Measurements from ENCODE around the gene MAGEH1.
"Not testable (repeated sequence)": the region's sequence is repeated elsewhere in the genome, so short reads cannot be mapped to it uniquely, and the experiment has no call there.

Gene MAGEH1

GRCh38 chrX:55451990-55452832, at the start of gene MAGEH1:
TSS of gene MAGEH1 (plus strand) at chrX:55452127. CDS start at chrX:55452375, 248 bp downstream.
- in situ Hi-C loops (cut with HindIII; ENCODE audit: low sequenced_read_pairs), result no loop called here

GRCh38 chrX:55427079-55427478, 24.8 kb upstream of the MAGEH1 start:
- in situ Hi-C loops (cut with HindIII; ENCODE audit: low sequenced_read_pairs), result not testable (repeated sequence)

- in situ Hi-C loops (cut with HindIII; ENCODE audit: low sequenced_read_pairs), result not testable (repeated sequence)
Measured at GRCh38 chrX:55443468-55443867, 8.5 kb upstream of the MAGEH1 start.

GRCh38 chrX:55450259-55450658, 1.7 kb upstream of the MAGEH1 start:
- in situ Hi-C loops (cut with HindIII; ENCODE audit: low sequenced_read_pairs), result no loop called here

- in situ Hi-C loops (cut with HindIII; ENCODE audit: low sequenced_read_pairs), result no loop called here
Measured at GRCh38 chrX:55451141-55451540, 786 bp upstream of the MAGEH1 start.

GRCh38 chrX:55451626-55451989, 319 bp upstream of the MAGEH1 start:
- in situ Hi-C loops (cut with HindIII; ENCODE audit: low sequenced_read_pairs), result no loop called here

- in situ Hi-C loops (cut with HindIII; ENCODE audit: low sequenced_read_pairs), result no loop called here
Measured at GRCh38 chrX:55452833-55453124, 852 bp downstream of the MAGEH1 start.

GRCh38 chrX:55455708-55456107, 3.8 kb downstream of the MAGEH1 start:
- in situ Hi-C loops (cut with HindIII; ENCODE audit: low sequenced_read_pairs), result not testable (repeated sequence)

GRCh38 chrX:55459426-55459825, 7.5 kb downstream of the MAGEH1 start:
- in situ Hi-C loops (cut with HindIII; ENCODE audit: low sequenced_read_pairs), result not testable (repeated sequence)

GRCh38 chrX:55459926-55460325, 8.0 kb downstream of the MAGEH1 start:
- in situ Hi-C loops (cut with HindIII; ENCODE audit: low sequenced_read_pairs), result not testable (repeated sequence)

GRCh38 chrX:55464050-55464449, 12.1 kb downstream of the MAGEH1 start:
- in situ Hi-C loops (cut with HindIII; ENCODE audit: low sequenced_read_pairs), result not testable (repeated sequence)

- in situ Hi-C loops (cut with HindIII; ENCODE audit: low sequenced_read_pairs), result not testable (repeated sequence)
Measured at GRCh38 chrX:55465108-55465507, 13.2 kb downstream of the MAGEH1 start.

- in situ Hi-C loops (cut with HindIII; ENCODE audit: low sequenced_read_pairs), result not testable (repeated sequence)
Measured at GRCh38 chrX:55465791-55466190, 13.9 kb downstream of the MAGEH1 start.

- in situ Hi-C loops (cut with HindIII; ENCODE audit: low sequenced_read_pairs), result not testable (repeated sequence)
Measured at GRCh38 chrX:55479956-55480355, 28.0 kb downstream of the MAGEH1 start.

- in situ Hi-C loops (cut with HindIII; ENCODE audit: low sequenced_read_pairs), result no loop called here
Measured at GRCh38 chrX:55480390-55481062, 28.6 kb downstream of the MAGEH1 start.

- in situ Hi-C loops (cut with HindIII; ENCODE audit: low sequenced_read_pairs), result no loop called here
Measured at GRCh38 chrX:55484948-55485347, 33.0 kb downstream of the MAGEH1 start.

GRCh38 chrX:55486736-55487135, 34.8 kb downstream of the MAGEH1 start:
- in situ Hi-C loops (cut with HindIII; ENCODE audit: low sequenced_read_pairs), result no loop called here

- in situ Hi-C loops (cut with HindIII; ENCODE audit: low sequenced_read_pairs), result no loop called here
Measured at GRCh38 chrX:55487143-55487542, 35.2 kb downstream of the MAGEH1 start.

GRCh38 chrX:55488006-55488592, 36.2 kb downstream of the MAGEH1 start:
- in situ Hi-C loops (cut with HindIII; ENCODE audit: low sequenced_read_pairs), result no loop called here

- in situ Hi-C loops (cut with HindIII; ENCODE audit: low sequenced_read_pairs), result no loop called here
Measured at GRCh38 chrX:55488593-55489313, 36.8 kb downstream of the MAGEH1 start.

- in situ Hi-C loops (cut with HindIII; ENCODE audit: low sequenced_read_pairs), result no loop called here
Measured at GRCh38 chrX:55489314-55490009, 37.5 kb downstream of the MAGEH1 start, which contains the start of gene USP51. TSS of gene USP51 (minus strand) at chrX:55489848. CDS start at chrX:55488939, 909 bp downstream.
